Measurements from ENCODE around the gene TMEM169. TPM values are rescaled to one million over a fixed set of nuclear protein-coding genes. Genes with fewer than 3 reads are reported as not detected.

The TMEM169 gene
- total and polyA plus RNA-seq, 2 donors (not counting 1 experiment from before 2014, with no cell fraction given), result 0.28 to 0.84 TPM

DNA sequence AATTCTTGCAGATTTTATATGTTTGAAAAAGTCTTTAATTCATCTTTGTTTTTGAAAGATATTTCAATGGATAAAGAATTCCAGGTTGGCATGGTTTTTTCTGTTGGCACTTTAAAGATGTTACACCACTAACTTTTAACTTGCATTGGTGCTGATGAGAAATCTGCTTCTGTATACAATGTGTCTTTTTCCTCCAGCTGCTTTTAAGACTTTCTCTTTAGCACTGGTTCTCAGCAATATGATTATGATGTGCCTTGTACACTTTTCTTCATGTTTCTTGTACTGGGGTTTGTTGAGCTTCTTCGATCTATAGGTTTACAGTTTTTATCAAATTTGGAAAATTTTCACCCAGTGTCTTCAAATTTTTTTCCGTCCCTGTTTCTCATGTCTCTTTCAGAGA, 29.3 kb upstream of the TMEM169 start:
- Histone ChIP-seq H3K4me1 (ENCODE audit: control insufficient read depth in 2 of 2, insufficient read depth in 2 of 2, low read length in 2 of 2) (peaks cover 5 to 6% of the 10 kb centered on the region in 2 donors), H3K27me3 (replicated peaks in 1 of 4; ENCODE audit: control extremely low read depth in 1 of 4, control insufficient read depth in 3 of 4, insufficient read depth in 4 of 4, low read length in 3 of 4) (no peaks in the 10 kb centered on the region), H3K4me3 (ENCODE audit: control extremely low read depth in 1 of 5, extremely low read depth in 1 of 5, insufficient read depth in 1 of 5, low read depth in 2 of 5, low read length in 4 of 5) (no peak overlapping the region), H3K9ac (ENCODE audit: low read length) (no peak overlapping the region), H3K4me2 (replicated peaks; ENCODE audit: low read depth, low read length, poor library complexity, severe bottlenecking) (no peak overlapping the region), H4K20me1 (ENCODE audit: control insufficient read depth, insufficient read depth, low read length, poor library complexity, severe bottlenecking) (no peaks in the 10 kb centered on the region), H3K79me2 (ENCODE audit: control insufficient read depth, insufficient read depth, low read length) (no peaks in the 10 kb centered on the region), H3K36me3 (replicated peaks in 1 of 2; ENCODE audit: control extremely low read depth in 1 of 2, control insufficient read depth in 1 of 2, extremely low read depth in 1 of 2, insufficient read depth in 2 of 2, low read length in 1 of 2) (peaks cover 0 to 2% of the 10 kb centered on the region in 2 experiments), H3K9me3 (ENCODE audit: control extremely low read depth in 1 of 3, control insufficient read depth in 2 of 3, insufficient read depth in 1 of 3, low read length in 2 of 3) (no peaks in the 10 kb centered on the region), H3K27ac (ENCODE audit: low read length in 2 of 2) (no peak overlapping the region), H2AFZ (ENCODE audit: insufficient read depth, low read depth, low read length, poor library complexity, severe bottlenecking) (no peak overlapping the region)
- intact Hi-C loops (cut with micrococcal nuclease), result no loop called here
- ATAC-seq (ENCODE audit: low read depth) (no peak), DNase-seq (no peak)
- peaks cover 12% of the 10 kb centered on the region for H3K4me1 Mint-ChIP-seq
- WGBS (ENCODE audit: insufficient coverage), result no CpG with 5 or more reads among the region's 2 CpGs
- ChIA-PET CTCF (interaction anchor here (2.5 kb wide), 1 partner anchor 18 kb away, joined by 9 read pairs; no protein-coding TSS in a partner anchor), POLR2A (no interaction called here)
- no peaks in the 10 kb centered on the region for H3K9me3 Mint-ChIP-seq (ENCODE audit: insufficient read depth)
- H3K27me3 Mint-ChIP-seq, result no peaks in the 10 kb centered on the region
- TF ChIP-seq, protein P1, sequence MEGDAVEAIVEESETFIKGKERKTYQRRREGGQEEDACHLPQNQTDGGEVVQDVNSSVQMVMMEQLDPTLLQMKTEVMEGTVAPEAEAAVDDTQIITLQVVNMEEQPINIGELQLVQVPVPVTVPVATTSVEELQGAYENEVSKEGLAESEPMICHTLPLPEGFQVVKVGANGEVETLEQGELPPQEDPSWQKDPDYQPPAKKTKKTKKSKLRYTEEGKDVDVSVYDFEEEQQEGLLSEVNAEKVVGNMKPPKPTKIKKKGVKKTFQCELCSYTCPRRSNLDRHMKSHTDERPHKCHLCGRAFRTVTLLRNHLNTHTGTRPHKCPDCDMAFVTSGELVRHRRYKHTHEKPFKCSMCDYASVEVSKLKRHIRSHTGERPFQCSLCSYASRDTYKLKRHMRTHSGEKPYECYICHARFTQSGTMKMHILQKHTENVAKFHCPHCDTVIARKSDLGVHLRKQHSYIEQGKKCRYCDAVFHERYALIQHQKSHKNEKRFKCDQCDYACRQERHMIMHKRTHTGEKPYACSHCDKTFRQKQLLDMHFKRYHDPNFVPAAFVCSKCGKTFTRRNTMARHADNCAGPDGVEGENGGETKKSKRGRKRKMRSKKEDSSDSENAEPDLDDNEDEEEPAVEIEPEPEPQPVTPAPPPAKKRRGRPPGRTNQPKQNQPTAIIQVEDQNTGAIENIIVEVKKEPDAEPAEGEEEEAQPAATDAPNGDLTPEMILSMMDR (IDR thresholded peaks at IDR 0.05), result no peak
- TF ChIP-seq EZH2 (IDR thresholded peaks at IDR 0.05; ENCODE audit: borderline replicate concordance, insufficient read depth, low read depth, low read length, poor library complexity, severe bottlenecking), result no peak
- no peak overlapping the region for H3K27ac Mint-ChIP-seq
- H3K4me3 Mint-ChIP-seq, result no peak overlapping the region

DNA sequence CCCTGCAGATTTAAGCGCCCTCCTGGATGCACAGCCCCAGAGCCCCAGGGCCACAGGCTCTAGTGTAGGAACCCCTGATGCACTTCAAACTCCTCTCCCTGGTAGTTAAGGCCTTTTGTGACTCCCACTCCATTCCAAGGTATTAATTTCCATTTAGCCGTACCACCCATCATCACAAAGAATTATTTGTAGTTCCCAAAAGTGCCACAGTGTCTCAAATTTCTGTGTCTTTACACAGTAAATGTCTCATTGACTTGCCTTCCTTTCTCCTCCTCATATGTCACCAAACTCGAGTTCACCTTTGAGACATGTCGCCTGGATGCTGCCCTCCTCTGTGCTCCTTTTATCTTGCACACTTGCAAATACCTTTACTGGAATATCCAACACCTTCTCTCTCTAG, 26.0 kb upstream of the TMEM169 start:
- peaks cover 34% of the 10 kb centered on the region for H3K4me1 Mint-ChIP-seq
- Histone ChIP-seq H3K9ac (ENCODE audit: low read length) (no peak overlapping the region), H3K27me3 (replicated peaks in 1 of 4; ENCODE audit: control extremely low read depth in 1 of 4, control insufficient read depth in 3 of 4, insufficient read depth in 4 of 4, low read length in 3 of 4) (no peaks in the 10 kb centered on the region), H3K9me3 (ENCODE audit: control extremely low read depth in 1 of 3, control insufficient read depth in 2 of 3, insufficient read depth in 1 of 3, low read length in 2 of 3) (no peaks in the 10 kb centered on the region), H2AFZ (ENCODE audit: insufficient read depth, low read depth, low read length, poor library complexity, severe bottlenecking) (no peak overlapping the region), H3K79me2 (ENCODE audit: control insufficient read depth, insufficient read depth, low read length) (no peaks in the 10 kb centered on the region), H3K36me3 (replicated peaks in 1 of 2; ENCODE audit: control extremely low read depth in 1 of 2, control insufficient read depth in 1 of 2, extremely low read depth in 1 of 2, insufficient read depth in 2 of 2, low read length in 1 of 2) (no peaks in the 10 kb centered on the region), H4K20me1 (ENCODE audit: control insufficient read depth, insufficient read depth, low read length, poor library complexity, severe bottlenecking) (no peaks in the 10 kb centered on the region), H3K4me3 (ENCODE audit: control extremely low read depth in 1 of 5, extremely low read depth in 1 of 5, insufficient read depth in 1 of 5, low read depth in 2 of 5, low read length in 4 of 5) (no peak overlapping the region), H3K4me1 (ENCODE audit: control insufficient read depth in 2 of 2, insufficient read depth in 2 of 2, low read length in 2 of 2) (peaks cover 17 to 19% of the 10 kb centered on the region in 2 donors), H3K27ac (ENCODE audit: low read length in 2 of 2) (no peak overlapping the region), H3K4me2 (replicated peaks; ENCODE audit: low read depth, low read length, poor library complexity, severe bottlenecking) (no peak overlapping the region)
- no peaks in the 10 kb centered on the region for H3K9me3 Mint-ChIP-seq (ENCODE audit: insufficient read depth)
- no peaks in the 10 kb centered on the region for H3K27me3 Mint-ChIP-seq
- CTCF ChIA-PET, result no interaction called here
- DNase-seq (no peak), ATAC-seq (ENCODE audit: low read depth) (no peak)
- H3K4me3 Mint-ChIP-seq, result no peak overlapping the region
- POLR2A ChIA-PET, result no interaction called here
- 98% methylated on average over 4 of the region's 4 CpGs for WGBS (ENCODE audit: insufficient coverage)
- TF ChIP-seq, protein P1 (IDR thresholded peaks at IDR 0.05), result no peak
- TF ChIP-seq EZH2 (IDR thresholded peaks at IDR 0.05; ENCODE audit: borderline replicate concordance, insufficient read depth, low read depth, low read length, poor library complexity, severe bottlenecking), result no peak
- no peak overlapping the region for H3K27ac Mint-ChIP-seq
- intact Hi-C loops (cut with micrococcal nuclease), result loop anchor here (2.0 to 5.0 kb wide), 3 partner anchors 53 to 743 kb away; partner anchors contain the start of genes ATIC, SMARCAL1 and XRCC5
